NCI-H345 treated with DMSO at 0.1 percent for 48 hours (cell line): Measurements from ENCODE around the gene OST4.

Experiments used
- DNase-seq: peaks from one replicate; lab custom pipeline; 2025; ENCODE audit not compliant: unreplicated experiment; lab: John Stamatoyannopoulos, UW

The OST4 gene

DNA sequence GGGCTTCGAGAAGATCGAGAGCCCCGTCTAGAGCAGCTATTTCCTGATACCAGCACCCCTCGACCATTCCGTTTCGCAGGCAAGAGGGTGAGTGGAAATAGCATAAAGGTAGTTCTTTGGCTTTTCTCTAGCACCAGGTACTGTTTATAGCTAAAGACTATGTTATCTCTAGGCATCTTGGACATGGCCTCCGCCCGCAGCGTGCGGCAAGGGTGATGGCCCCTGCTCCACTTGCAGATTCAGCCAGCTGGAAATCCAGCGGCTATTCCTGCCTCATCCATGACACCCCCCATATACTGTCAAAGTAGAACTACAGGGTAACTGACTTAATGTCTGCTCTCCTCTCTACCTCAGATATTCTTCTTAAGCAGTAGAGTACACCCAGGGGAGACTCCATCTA is 16.7 kb downstream of the OST4 start:
- DNase-seq, result no peak

- DNase-seq, result no peak
Observed at GRCh38 chr2:27053776-27054175, 17.7 kb downstream of the OST4 start.

- no peak for DNase-seq
Observed at GRCh38 chr2:27053321-27053720, 18.1 kb downstream of the OST4 start.

DNA sequence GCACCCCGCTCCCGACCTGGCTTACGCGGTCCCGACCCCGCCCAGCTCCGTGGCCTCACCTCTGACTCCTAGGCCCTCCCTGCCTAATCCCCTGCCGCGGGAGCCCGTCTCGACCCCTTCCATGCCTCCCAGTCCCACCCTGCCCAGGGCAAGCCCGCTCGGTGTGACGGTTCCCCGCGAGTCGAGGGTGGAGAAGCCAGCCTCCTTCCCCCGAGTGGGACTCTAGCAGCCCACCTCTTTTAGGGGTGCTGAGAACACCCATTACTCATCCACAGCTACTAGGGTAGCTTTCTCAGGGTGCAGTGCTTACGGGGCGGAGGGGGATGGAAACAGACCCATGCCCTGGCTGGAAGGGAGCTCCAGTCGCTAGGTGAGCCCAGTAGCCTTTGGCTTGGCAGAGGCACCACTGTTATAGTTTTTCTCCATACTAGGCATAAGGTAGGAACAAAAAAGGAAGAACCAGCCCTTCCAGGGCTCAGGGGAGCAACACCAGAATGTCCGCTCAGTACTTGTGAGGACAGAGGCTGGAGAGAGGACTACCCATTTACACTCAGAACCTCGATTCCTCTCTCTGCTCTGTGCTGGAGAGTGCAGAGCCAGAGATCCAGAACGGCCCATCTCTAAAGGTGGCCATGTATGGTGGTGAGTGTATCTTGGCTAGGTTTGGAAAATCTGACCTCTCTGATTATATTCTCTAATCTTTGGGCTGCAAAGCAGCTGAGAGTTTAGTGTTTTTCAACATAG is 19.4 kb downstream of the OST4 start:
- no peak for DNase-seq

- peak; percentile 97 for DNase-seq
Observed at GRCh38 chr2:27050996-27051901, 20.2 kb downstream of the OST4 start, which contains the start of gene AGBL5. Gene AGBL5 (plus strand): TSS chr2:27051668. CDS start chr2:27052959, 1,291 bp downstream.

DNA sequence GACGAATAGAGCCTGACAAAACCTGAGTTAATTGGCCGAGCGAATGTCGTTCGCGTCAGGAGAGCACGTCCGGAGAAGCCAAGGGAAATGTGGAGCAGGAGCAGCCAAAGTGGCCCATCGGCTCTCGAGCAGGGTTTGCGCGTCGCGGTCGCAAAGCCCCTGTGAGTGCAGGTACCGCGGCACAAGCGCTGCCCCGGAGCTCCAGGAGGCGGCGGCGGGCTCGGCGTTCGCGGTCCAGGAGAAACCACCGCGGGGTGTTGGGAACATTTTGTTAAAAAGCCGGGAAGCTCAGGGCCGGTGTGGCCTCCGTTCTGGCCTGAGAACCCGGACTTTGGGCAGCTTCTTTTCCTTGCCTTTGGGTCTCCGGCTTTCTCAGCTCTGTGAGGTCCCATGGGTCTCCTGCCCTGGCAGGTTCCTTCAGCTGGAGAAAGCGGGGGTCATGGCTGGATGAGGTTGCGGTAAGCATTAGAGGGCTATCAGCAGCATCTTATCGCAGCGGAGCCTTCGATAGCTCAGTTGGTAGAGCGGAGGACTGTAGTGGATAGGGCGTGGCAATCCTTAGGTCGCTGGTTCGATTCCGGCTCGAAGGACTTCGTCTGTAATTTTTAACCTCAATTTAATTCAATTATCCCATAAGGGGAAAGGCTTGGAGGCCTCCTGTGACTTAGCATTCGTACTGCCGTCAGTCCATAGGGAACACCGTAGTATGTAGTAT is 21.0 kb downstream of the OST4 start:
- DNase-seq, result peak; percentile 99

DNA sequence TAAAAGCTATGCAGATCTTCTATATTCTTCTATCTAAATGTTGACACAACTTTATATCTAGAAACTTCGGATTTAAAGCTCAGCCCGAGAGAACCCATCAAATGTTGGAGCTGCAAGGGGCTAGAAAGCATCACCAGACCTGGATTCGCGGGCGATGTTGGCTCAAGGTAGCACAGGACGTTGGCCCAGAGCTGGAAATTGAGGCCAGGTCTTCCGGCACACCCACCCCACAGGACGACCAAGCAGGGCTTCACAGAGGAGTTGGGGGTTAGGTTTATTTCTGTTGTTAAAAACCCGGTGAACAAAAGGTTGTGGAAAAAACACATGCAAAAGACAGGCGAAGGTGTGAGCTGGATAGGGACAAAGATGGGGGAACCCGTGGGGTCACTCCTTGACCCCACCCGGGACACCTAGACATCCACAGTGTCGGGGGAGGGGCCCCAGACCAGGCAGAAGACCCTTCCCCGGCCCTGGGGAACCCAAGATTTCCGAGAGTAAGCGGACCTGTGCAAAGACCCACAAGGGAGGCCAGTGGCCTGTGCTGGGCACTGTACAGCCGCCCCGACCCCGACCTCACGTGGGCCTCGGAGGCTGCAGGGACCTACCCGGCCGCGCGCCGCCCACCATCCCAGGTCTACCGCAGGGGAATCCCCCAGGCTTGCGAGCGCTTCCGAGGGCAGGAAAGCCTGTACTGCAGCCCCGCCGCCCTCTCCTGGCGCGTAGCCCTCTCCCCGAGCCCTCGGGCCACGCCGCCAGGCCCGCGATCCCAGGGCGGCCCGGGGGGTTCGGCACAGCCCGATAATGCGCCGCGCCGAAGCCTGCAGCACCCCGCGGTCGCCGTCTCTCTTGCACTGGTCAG is 21.8 kb downstream of the OST4 start:
- no peak for DNase-seq

DNA sequence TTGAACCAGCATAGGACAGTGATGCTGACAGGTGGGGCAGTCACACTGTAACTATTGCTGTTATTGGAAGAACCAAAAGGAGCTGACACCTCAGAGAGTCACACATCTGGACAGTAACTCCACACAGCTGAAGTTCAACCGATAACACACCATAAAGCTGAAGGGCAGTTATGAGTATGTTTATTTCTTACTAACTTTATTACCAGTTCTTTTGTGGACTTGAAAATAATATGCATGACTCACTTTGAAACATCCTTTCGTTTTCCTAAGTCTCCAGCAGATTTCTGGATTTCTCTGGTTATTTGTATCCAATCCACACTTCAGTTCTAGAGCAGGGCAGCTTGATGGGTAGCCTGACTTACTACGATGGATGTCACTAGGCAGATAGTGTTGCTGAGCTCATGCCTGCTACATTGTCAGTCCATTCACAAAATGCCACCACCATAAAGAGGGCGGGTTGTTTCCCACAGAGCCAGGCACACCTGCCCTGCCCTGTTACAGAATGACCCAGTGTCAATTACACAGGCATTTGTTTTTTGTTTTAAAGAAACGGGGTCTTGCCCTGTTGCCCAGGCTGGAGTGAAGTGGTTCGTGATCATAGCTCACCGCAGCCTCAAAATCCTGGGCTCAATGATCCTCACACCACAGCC is 28.3 kb downstream of the OST4 start:
- no peak for DNase-seq

DNA sequence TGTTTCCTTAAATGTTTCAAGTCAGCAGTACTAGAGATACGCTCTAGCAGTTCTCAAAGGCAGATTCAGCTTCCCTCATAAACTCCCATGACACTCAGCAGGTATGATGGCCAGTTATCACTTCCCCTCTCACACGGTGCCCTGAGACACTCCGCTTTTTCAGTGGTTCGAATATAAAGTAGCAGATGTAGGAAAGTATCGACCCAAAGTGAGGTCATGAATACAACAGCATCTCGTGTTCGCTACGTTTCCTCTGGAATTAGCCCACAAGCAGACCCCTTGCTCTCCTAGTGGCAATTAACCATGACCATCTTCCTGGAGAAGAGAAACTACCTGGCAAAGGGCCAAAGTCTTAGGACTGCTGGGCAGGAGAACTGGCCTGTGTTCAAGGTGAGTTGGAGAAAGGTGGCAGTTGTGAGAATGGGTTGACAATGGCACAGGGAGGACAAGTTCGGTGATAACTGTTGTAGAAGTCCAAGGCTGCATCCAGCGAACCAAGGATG is 29.2 kb downstream of the OST4 start:
- peak; percentile 49 for DNase-seq

DNA sequence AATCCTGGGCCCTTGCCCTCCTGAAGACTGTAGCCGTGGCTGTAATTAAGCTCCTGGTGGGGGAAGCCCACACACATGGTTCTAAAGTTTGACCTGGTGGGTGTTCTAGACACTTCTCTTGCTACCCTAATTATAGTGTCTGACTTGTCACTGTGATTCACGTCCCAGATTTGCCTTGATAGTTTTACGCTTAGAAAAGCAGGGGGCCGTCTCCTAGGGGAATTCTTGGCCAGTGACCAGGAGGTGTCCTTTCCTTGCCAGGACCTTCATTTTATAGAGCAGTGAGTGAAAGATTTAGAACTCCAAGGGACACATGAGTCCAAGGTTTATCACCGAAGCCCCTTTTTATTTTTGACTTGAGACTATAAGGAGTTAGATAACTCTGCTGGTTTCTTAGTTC is 29.7 kb downstream of the OST4 start:
- no peak for DNase-seq

DNA sequence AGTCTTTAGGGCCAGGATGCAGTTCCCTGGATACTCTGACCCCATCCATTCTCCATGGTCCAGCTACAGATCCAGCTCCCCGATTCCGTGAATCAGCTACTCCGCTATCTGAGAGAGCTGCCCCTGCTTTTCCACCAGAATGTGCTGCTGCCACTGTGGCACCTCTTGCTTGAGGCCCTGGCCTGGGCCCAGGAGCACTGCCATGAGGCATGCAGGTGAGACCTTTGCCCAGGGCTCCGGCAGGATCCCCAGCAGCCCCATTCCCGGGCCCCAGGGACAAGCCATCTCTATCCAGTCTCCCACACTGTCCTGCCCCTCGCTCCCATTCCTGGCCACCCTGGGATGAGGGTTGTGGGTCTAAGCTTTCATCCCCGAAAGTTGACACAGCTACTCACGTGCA is 31.2 kb downstream of the OST4 start:
- no peak for DNase-seq

- DNase-seq, result no peak
Observed at GRCh38 chr2:27039871-27040270, 31.6 kb downstream of the OST4 start.

DNA sequence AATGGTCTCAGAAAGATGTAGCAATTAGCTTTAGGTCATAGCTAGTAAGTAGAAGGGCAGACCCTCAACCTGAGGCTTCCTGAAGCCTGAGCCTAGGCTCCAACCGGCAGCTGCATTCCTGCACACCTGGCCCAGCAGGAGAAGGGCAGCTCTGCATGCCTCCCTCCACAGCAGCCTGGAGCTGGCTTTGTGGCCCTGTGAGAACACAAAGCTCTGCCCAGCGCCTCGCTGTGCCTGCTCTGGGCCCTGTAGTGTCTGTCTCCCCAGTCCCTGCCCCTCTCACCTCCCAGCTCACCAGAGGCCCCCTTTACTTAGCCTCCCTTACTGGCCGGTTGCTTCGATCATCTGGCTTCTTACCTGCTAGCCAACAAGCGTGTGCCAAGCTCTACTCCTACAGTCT is 32.0 kb downstream of the OST4 start:
- no peak for DNase-seq

GRCh38 chr2:27038631-27039339 is 32.7 kb downstream of the OST4 start:
- DNase-seq, result no peak

DNA sequence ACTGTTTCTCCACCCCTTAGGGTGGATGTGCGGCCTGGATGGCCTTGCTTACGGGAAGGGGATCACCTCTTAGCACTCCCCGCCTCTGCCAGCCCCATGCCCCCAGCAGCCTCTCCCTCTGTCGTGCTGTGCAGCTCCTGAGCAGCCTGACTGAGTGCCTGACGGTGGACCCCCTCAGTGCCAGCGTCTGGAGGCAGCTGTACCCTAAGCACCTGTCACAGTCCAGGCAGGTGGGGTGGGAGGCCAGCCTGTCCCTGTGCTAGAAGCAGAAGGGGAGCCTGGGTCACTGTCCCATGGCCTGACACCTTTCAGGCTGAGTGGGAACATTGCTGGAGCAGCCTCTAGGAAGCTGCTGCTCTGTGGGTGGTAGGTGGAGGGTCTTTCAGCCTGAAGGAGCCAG is 33.4 kb downstream of the OST4 start:
- DNase-seq, result no peak

- no peak for DNase-seq
Observed at GRCh38 chr2:27033253-27033852, 38.1 kb downstream of the OST4 start.

DNA sequence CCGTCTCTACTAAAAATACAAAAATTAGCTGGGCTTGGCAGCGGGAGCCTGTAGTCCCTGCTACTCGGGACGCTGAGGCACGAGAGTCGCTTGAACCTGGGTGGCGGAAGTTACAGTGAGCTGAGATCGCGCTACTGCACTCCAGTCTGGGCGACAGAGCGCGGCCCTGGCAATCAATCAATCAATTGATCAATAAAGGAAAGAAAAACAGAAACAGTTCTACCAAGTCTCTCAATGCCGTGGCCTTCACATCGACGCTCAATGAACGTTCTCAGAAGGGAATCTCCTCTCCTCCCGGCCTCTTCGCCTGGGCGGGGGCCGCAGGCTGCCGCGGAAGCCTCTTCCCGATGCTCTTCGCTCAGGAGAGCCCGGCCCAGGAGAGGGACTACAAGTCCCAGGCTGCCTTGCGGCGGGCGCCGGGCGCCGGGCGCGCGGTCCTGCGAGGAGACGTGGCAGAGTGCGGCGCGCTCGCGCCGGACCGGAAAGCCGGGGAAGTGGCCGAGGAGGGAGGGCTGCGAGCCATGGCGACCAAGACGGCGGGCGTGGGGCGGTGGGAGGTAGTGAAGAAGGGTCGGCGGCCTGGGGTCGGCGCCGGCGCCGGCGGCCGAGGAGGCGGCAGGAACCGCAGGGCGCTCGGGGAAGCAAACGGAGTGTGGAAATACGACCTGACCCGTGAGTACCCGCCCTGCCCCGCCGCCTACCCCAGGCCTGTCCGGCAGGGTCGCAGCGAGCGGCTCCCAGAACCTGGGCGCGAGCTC is 38.8 kb downstream of the OST4 start, which contains the start of gene TMEM214:
Gene TMEM214 (plus strand): TSS at position 471 of the 758 bp plus-strand sequence. CDS start 51 bp downstream, at position 522.
- DNase-seq, result peak; percentile 90

DNA sequence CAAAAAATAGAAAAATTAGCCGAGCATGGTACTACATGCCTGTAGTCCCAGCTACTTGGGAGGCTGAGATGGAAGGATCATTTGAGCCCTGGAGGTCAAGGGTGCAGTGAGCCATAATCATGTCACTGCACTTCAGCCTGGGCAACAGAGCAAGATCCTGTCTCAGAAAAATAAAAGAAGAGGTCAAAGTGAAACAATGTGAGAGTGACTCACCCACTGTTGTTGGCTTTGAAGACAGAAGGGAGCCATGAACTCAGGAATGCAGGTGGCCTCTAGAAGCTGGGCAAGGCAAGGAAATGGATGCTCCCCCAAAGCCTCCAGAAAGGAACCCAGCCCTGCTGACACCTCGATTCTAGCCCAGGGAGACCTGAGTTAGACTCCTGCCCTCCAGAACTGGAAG is 42.4 kb downstream of the OST4 start:
- DNase-seq, result no peak
